Liver (tissue), 3 donors: ENCODE results near the gene RAPGEF4.

Experiments
- CTCF ChIP-seq: fragments of 150-350 bp; IDR thresholded peaks from 2 replicates; pipeline ENCODE4 v1.5.1; 2017; ENCODE audit warnings: improper control_type of control experiment, low read depth, low read length; ENCODE audit not compliant: missing input control
- EGR1 ChIP-seq, 2 donors: IDR thresholded peaks; 2 replicates each; pipeline ENCODE4 v1.6.1; 2016 to 2018; ENCODE audit warnings: antibody characterized with exemption in 2 of 2, low read depth in 2 of 2
- JUND ChIP-seq, 2 donors: IDR thresholded peaks; 2 replicates each; pipeline ENCODE4 v1.6.1; 2016; ENCODE audit warnings: antibody characterized with exemption in 2 of 2
- RAD21 ChIP-seq, 2 donors: IDR thresholded peaks; 2 replicates each; pipeline ENCODE4 v1.6.1; 2016; ENCODE audit warnings: antibody characterized with exemption in 2 of 2, mild to moderate bottlenecking in 2 of 2
- RXRA ChIP-seq, 2 donors: IDR thresholded peaks; 2 replicates each; pipeline ENCODE4 v1.6.1; 2017 to 2018; ENCODE audit warnings: antibody characterized with exemption in 2 of 2, mild to moderate bottlenecking in 1 of 2
- SP1 ChIP-seq: IDR thresholded peaks from 2 replicates; pipeline ENCODE4 v1.6.1; 2018; ENCODE audit warnings: antibody characterized with exemption, mild to moderate bottlenecking
- TAF1 ChIP-seq: conservative IDR thresholded peaks from 2 replicates; pipeline ENCODE4 v1.6.1; 2016; ENCODE audit warnings: antibody characterized with exemption, mild to moderate bottlenecking
- YY1 ChIP-seq: IDR thresholded peaks from 2 replicates; pipeline ENCODE4 v1.6.1; 2016; ENCODE audit warnings: antibody characterized with exemption, mild to moderate bottlenecking
- TF ChIP-seq, protein P1 (sequence below): IDR thresholded peaks from 2 replicates; pipeline ENCODE4 v1.6.1; 2016; ENCODE audit warnings: antibody characterized with exemption
- TF ChIP-seq, protein P2 (sequence below): IDR thresholded peaks from 2 replicates; pipeline ENCODE4 v1.6.1; 2016; ENCODE audit warnings: antibody characterized with exemption, mild to moderate bottlenecking
- donor health status: healthy.
- donor health status: healthy.

DNA sequence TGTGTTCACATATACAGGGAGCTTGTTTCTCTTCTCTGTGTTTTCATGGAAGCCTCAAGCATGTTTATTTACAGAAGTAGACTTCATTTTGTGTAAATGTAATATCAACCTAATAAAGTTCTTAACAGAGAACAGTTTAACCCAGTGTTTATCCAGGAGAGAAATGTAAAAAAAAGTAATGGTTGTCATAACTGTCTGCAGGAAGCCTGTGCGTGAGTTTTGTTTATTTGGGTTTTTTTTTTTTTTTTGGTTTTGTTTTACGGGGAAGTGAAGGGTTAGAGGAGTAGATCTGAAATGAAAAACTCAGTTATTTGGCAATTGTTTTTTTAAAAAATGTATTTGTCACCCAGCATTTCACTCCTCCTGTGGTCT, 124.7 kb downstream of the RAPGEF4 start:
- no peak for TF ChIP-seq SP1
- no peak for TF ChIP-seq CTCF
- TF ChIP-seq EGR1 (IDR thresholded peaks at IDR 0.05; ENCODE audit: low read depth in 2 of 2) = no peak
- TF ChIP-seq RXRA (IDR thresholded peaks at IDR 0.05) = no peak
- TF ChIP-seq, protein P1, sequence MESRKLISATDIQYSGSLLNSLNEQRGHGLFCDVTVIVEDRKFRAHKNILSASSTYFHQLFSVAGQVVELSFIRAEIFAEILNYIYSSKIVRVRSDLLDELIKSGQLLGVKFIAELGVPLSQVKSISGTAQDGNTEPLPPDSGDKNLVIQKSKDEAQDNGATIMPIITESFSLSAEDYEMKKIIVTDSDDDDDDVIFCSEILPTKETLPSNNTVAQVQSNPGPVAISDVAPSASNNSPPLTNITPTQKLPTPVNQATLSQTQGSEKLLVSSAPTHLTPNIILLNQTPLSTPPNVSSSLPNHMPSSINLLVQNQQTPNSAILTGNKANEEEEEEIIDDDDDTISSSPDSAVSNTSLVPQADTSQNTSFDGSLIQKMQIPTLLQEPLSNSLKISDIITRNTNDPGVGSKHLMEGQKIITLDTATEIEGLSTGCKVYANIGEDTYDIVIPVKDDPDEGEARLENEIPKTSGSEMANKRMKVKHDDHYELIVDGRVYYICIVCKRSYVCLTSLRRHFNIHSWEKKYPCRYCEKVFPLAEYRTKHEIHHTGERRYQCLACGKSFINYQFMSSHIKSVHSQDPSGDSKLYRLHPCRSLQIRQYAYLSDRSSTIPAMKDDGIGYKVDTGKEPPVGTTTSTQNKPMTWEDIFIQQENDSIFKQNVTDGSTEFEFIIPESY = no peak
- no peak for TF ChIP-seq RAD21 (IDR thresholded peaks at IDR 0.05)
- TF ChIP-seq JUND (IDR thresholded peaks at IDR 0.05) = no peak
- TF ChIP-seq, protein P2, sequence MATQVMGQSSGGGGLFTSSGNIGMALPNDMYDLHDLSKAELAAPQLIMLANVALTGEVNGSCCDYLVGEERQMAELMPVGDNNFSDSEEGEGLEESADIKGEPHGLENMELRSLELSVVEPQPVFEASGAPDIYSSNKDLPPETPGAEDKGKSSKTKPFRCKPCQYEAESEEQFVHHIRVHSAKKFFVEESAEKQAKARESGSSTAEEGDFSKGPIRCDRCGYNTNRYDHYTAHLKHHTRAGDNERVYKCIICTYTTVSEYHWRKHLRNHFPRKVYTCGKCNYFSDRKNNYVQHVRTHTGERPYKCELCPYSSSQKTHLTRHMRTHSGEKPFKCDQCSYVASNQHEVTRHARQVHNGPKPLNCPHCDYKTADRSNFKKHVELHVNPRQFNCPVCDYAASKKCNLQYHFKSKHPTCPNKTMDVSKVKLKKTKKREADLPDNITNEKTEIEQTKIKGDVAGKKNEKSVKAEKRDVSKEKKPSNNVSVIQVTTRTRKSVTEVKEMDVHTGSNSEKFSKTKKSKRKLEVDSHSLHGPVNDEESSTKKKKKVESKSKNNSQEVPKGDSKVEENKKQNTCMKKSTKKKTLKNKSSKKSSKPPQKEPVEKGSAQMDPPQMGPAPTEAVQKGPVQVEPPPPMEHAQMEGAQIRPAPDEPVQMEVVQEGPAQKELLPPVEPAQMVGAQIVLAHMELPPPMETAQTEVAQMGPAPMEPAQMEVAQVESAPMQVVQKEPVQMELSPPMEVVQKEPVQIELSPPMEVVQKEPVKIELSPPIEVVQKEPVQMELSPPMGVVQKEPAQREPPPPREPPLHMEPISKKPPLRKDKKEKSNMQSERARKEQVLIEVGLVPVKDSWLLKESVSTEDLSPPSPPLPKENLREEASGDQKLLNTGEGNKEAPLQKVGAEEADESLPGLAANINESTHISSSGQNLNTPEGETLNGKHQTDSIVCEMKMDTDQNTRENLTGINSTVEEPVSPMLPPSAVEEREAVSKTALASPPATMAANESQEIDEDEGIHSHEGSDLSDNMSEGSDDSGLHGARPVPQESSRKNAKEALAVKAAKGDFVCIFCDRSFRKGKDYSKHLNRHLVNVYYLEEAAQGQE = no peak
- TF ChIP-seq TAF1 = no peak
- TF ChIP-seq YY1 = no peak
